Activated CD4-positive, CD25-positive, alpha-beta regulatory T cell treated with anti-CD3 and anti-CD28 coated beads, Interleukin-2, amount 50 U/mL, for 24 hours (primary cell): ENCODE measurements around the gene SSBP3.

Experiments used
- ATAC-seq, 2 donors: fragments of 150-1000 bp; cut with Tn5 transposase; one replicate each; pipeline ENCODE4 v1.10.0; 2021; ENCODE audit warnings: mild to moderate bottlenecking in 1 of 2, moderate library complexity in 1 of 2

Gene SSBP3

DNA sequence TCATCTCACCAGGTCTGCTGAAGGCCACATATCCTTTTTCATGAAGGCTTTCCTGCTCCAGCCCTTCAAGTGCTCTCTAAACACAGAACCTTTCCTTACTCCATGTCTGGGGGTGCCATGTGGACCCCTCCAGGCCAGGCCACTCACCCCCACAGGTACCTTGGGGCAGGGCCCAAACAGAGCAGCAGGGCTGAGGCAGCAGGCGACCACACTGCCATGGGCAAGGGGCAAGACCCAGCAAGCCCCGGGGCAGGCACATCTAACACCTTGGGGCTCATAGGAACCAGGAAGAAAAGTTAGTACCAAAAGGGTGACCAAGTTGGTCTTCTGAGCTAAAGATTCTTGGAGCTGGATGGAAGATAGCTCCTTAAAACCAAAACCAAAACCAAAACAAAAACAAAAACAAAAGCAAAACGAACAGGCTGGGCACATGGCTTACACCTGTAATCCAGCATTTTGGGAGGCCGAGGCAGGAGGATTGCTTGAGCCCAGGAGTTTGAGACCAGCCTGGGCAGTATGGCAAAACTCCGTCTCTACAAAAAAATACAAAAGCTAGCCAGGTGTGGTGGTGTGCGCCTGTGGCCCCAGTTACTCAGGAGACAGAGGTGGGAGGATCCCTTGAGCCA is 142.5 kb downstream of the SSBP3 start:
- no peak for ATAC-seq

DNA sequence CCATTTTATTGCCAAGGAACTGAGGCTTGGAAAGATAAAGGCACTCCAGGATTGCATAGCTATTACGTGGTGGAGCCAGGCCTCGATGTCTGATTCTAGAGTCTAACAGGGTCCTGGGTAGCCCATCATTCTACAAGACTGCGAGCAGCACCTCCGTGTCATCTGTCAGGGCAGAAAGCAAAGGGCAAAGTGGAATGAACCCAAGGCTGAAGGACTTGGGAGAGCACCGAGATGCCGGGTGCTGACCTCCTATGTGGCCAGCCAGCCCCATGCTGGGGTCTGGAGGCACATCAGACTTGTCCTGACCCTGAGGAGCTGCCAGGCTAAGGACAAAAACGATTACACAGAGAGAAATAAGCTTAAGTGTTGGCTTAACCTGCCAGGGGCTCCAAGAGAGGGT is 143.9 kb downstream of the SSBP3 start:
- ATAC-seq = no peak

GRCh38 chr1:54260810-54261209 is 145.4 kb downstream of the SSBP3 start:
- ATAC-seq = no peak

DNA sequence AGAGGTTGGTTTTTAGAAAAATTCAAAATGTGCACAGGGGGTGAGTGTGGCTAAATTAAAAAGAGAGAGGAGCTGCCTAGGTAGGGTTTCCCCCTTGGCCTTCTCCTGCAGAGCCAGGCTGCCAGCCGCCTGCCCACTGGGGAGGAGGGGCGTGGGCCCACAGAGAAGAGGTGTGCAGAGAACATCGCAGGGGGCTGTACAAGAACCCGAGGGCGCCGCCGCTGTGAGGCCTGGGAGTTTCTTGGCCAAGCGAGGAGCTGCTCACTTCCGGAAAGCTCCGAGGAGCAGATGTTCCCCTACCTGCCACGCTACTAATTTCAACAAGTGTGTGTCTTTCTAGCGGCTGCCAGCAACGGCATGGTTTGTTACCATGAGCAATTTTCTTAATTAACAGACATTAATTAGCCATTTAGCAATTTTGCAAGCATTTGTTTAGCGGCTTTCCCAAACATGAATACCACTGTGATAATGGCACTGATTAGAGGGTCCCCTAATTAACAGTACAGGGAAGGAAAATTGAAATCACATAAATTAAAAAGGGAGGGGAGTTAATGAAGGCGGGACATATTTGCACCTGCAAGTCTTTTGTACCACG is 146.6 kb downstream of the SSBP3 start:
- no peak for ATAC-seq

GRCh38 chr1:54257876-54258275 is 148.3 kb downstream of the SSBP3 start:
- ATAC-seq = no peak

GRCh38 chr1:54257346-54257620 is 148.9 kb downstream of the SSBP3 start:
- ATAC-seq = no peak

GRCh38 chr1:54256522-54257345 is 149.5 kb downstream of the SSBP3 start:
- ATAC-seq = no peak

- no peak for ATAC-seq
These were observed 151.0 kb downstream of the SSBP3 start for GRCh38 chr1:54255026-54255702.

GRCh38 chr1:54254055-54254454 is 152.1 kb downstream of the SSBP3 start:
- ATAC-seq = no peak

GRCh38 chr1:54253480-54253879 is 152.7 kb downstream of the SSBP3 start:
- ATAC-seq = peak in 1 of 2 donors; percentile 21

DNA sequence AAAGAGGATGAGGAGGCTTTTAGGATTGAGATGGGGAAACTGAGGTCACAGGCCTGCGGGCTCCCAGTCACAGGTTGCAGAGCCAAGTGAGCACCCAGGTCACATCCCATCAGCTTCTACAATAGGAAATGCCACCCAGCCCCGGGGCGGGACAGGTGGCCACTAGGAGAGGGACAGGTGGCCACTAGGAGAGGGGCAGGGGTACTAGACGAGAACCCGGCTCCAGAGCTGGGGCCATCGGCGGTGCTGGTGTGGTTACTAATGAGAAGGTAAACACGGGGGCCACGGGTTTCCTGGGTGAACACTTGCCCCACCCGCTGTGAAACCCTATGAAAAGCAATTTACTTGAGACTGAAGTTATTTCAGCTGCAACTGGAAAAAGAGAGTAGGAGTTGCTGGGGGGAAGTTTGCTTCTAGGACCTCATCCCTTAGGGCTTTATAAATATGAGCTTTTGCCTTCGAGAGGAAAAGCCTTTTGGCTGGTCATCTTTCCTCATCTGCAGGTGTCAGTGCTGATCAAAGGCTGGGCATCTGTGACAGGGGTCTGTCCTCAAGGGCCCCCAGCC is 153.7 kb downstream of the SSBP3 start:
- ATAC-seq = no peak

- no peak for ATAC-seq
These were observed 155.5 kb downstream of the SSBP3 start for GRCh38 chr1:54250670-54251069.

- ATAC-seq = no peak
These were observed 156.3 kb downstream of the SSBP3 start for GRCh38 chr1:54249819-54250435.

- no peak for ATAC-seq
These were observed 157.2 kb downstream of the SSBP3 start for GRCh38 chr1:54248966-54249365.

DNA sequence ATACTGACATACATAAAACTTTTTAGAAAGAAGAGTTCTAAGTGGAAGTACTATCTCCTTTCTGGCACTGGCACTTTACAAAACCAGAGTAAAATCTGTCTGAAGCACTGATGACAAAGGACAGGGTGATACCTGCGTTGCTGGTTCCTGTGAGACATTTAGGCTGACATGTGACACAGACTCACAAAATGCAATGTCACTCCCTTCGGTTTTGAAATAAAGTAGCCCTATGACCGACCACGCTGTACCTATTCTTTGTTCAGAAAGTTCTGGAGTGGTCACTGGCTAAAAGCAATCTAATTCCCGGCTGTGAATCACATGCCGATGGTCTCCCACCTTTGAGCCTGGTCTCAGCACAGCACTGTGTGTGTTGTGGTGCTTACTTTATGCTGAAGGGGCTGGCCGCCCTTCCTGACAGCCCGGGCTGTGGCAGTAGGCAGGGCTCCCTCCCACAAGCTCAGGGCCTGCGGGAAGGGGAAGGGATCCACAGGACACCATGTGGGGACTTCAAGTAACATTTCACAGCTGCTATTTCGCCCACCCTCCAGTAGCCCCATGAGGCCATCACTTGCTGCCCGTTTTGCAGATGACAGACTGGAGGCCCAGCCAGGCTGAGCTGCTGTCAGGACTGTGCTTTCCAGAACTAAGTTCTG is 158.2 kb downstream of the SSBP3 start:
- no peak for ATAC-seq

GRCh38 chr1:54246116-54246721 is 160.0 kb downstream of the SSBP3 start:
- ATAC-seq = no peak

DNA sequence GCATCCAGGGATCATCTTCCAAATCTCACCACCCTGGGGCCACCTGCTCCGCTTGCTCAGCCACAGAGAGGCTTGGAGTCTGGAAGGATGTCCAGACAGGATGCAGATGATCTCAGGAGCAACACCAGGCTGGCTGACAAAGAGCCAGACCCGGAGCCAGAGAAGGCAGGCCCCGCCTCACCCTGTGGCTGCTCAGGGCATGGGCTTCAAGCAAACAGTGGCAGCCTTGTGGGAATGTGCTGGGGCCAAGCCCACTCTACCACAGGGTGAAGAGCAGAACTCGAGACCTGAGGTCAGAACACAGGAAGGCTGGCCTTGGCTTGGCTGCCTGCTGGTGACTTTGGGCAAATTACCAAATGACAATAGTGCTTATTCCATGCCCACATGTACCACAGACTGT is 160.7 kb downstream of the SSBP3 start:
- ATAC-seq = no peak

DNA sequence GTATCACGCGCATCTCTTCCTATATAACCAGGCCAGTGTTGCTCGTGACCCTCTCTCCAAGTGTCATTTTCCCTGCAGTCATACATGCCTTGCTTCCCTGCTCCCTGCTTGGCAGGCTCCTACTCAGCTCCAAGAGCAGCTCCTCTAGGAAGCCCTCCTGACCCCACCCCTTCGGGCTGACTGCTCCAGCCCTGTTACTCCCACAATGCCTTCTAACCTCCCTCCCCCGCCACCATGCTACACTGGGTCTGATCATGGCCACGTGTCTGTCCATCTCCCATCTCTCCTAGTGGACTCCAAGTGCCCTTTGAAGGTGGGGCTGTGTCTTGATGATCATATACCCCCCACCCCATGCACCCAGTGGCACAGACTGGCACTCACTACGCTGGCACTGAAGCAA is 161.5 kb downstream of the SSBP3 start:
- ATAC-seq = no peak

DNA sequence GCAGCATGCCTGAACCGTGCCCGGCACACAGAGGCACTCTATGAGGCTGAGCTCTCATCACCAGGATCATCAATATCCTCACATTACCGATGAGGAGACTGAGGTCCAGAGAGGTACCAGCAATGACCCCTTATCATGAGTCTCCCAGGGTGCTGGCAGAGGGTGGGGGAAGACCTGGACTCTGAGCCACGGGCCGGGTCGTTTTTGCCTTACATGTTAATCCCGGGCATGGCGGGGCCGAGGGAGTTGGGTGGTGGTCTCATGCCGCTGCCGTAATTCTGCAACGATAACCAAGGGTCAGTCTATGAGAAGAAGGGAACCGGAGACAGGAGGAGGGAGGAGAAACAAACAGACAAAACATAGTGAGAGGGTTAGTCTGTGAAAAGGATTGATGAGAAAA is 163.2 kb downstream of the SSBP3 start:
- ATAC-seq = no peak

- no peak for ATAC-seq
These were observed 164.8 kb downstream of the SSBP3 start for GRCh38 chr1:54241364-54241763.

DNA sequence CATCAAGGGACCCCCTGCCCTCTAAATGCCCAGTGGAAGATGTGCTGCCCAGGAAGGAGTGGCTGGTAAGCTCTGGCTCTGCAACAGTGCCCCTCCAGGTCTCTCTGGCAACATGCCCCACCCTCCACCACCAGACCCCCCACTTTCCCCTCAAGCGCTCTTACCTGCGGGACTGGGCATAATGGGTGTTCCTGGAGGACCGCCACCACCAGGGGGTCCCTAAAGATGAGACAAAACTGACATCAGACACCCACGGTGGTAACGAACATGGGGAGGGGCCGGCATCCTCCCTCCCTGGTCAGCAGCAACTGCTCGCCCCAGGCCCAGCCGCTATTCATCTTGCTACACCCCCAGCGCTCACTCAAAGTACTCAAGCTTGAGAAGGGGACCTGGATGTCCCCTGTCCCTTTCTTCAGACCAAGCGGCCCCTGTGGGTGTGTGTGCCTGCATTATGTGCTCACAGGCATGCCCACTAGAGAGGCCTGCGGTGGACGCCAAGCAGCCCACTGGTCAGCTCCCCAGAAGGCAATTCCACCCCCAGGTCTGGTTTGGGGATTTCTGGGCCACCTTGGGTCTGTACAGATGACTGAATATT is 165.4 kb downstream of the SSBP3 start:
- ATAC-seq = no peak

DNA sequence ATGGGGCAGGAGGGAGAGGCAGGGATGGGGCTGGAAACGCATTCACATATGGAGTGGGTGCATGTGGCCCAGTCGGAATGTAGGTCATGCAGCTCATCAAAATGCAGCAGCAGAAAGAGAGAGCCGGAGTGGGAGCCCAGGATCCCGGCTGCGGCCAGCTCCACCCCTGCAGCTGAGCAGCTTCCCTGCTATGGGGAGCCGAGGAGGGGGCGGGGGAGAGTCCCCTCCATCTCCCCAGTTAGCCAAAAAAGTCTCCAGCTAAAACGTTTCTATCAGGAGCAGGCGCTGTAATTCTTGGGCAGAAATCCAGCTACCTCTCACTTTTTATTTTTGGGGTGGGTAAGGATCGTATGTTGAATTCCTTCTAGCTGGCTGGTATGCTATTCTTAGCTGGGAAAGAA is 166.6 kb downstream of the SSBP3 start:
- ATAC-seq = no peak
